ENCODE data around the gene HSD11B2.

- TF ChIP-seq CTCF (IDR thresholded peaks at IDR 0.05; ENCODE audit: extremely low read depth in 1 of 2, insufficient read depth in 1 of 2, low read depth in 1 of 2, low read length in 2 of 2) (peak; percentile 17 to 34), FOS (IDR thresholded peaks at IDR 0.05; ENCODE audit: borderline replicate concordance, insufficient read depth, low read length) (no peak), GATA2 (IDR thresholded peaks at IDR 0.05; ENCODE audit: insufficient read depth, insufficient read length, low read depth, low read length) (no peak), POLR2AphosphoS5 (IDR thresholded peaks at IDR 0.05; ENCODE audit: insufficient read depth, low read depth, low read length) (no peak), EZH2 (IDR thresholded peaks at IDR 0.05; ENCODE audit: borderline replicate concordance, low read depth, low read length, severe bottlenecking) (no peak), POLR2A (IDR thresholded peaks at IDR 0.05; ENCODE audit: low read depth, low read length) (no peak), JUN (IDR thresholded peaks at IDR 0.05; ENCODE audit: borderline replicate concordance, insufficient read depth, insufficient read length, low read depth) (no peak), MYC (IDR thresholded peaks at IDR 0.05; ENCODE audit: low read depth, low read length) (no peak)
Observed at GRCh38 chr16:67456391-67457081, 25.6 kb downstream of the HSD11B2 start.
